HepG2 (cell line): Measurements from ENCODE around the gene SLC16A3.

Experiments
- LCORL ChIP-seq, 2 experiments: fragments of 450-650 bp in 1 of 2; sonication (generic) in 1 of 2; formaldehyde crosslinking in 1 of 2; IDR thresholded peaks; 2 replicates each; pipeline versions ENCODE4 v1.5.0 to v1.6.1; 2017 to 2020; ENCODE audit warnings: antibody characterized with exemption in 1 of 2, missing genetic modification reagents in 1 of 2
- NFE2L1 ChIP-seq: sonication (generic); formaldehyde crosslinking; IDR thresholded peaks from 2 replicates; pipeline ENCODE4 v1.4.0; 2020; ENCODE audit warnings: missing genetic modification reagents, mild to moderate bottlenecking, borderline replicate concordance
- PHF20 ChIP-seq: sonication (generic); formaldehyde crosslinking; IDR thresholded peaks from 2 replicates; pipeline ENCODE4 v1.5.0; 2020; ENCODE audit warnings: mild to moderate bottlenecking, missing genetic modification reagents
- STAG1 ChIP-seq: sonication (generic); formaldehyde crosslinking; IDR thresholded peaks from 2 replicates; pipeline ENCODE4 v1.4.0; 2020; ENCODE audit warnings: missing genetic modification reagents
- ZFP36 ChIP-seq: fragments of 150-350 bp; IDR thresholded peaks from 2 replicates; pipeline ENCODE4 v1.6.1; 2018; ENCODE audit warnings: borderline replicate concordance, low read length, low read depth; ENCODE audit not compliant: partially characterized antibody
- ZNF317 ChIP-seq: sonication (generic); formaldehyde crosslinking; IDR thresholded peaks from 2 replicates; pipeline ENCODE4 v1.5.0; 2020; ENCODE audit warnings: mild to moderate bottlenecking, missing genetic modification reagents
- TF ChIP-seq, protein P1 (sequence below), 2 experiments: IDR thresholded peaks; 2 replicates each; pipeline ENCODE4 v1.6.1; 2011 to 2012; ENCODE audit warnings: low read length in 2 of 2, borderline replicate concordance in 1 of 2, low read depth in 1 of 2, mild to moderate bottlenecking in 1 of 2, moderate library complexity in 1 of 2

- TF ChIP-seq LCORL (IDR thresholded peaks at IDR 0.05): no peak
- TF ChIP-seq LCORL (CRISPR knock-in tag; IDR thresholded peaks at IDR 0.05): no peak
- TF ChIP-seq ZFP36: no peak
- TF ChIP-seq ZNF317 (CRISPR knock-in tag): no peak
- TF ChIP-seq NFE2L1: no peak
- TF ChIP-seq, protein P1, sequence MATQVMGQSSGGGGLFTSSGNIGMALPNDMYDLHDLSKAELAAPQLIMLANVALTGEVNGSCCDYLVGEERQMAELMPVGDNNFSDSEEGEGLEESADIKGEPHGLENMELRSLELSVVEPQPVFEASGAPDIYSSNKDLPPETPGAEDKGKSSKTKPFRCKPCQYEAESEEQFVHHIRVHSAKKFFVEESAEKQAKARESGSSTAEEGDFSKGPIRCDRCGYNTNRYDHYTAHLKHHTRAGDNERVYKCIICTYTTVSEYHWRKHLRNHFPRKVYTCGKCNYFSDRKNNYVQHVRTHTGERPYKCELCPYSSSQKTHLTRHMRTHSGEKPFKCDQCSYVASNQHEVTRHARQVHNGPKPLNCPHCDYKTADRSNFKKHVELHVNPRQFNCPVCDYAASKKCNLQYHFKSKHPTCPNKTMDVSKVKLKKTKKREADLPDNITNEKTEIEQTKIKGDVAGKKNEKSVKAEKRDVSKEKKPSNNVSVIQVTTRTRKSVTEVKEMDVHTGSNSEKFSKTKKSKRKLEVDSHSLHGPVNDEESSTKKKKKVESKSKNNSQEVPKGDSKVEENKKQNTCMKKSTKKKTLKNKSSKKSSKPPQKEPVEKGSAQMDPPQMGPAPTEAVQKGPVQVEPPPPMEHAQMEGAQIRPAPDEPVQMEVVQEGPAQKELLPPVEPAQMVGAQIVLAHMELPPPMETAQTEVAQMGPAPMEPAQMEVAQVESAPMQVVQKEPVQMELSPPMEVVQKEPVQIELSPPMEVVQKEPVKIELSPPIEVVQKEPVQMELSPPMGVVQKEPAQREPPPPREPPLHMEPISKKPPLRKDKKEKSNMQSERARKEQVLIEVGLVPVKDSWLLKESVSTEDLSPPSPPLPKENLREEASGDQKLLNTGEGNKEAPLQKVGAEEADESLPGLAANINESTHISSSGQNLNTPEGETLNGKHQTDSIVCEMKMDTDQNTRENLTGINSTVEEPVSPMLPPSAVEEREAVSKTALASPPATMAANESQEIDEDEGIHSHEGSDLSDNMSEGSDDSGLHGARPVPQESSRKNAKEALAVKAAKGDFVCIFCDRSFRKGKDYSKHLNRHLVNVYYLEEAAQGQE (IDR thresholded peaks at IDR 0.05; ENCODE audit: borderline replicate concordance in 1 of 2, low read depth in 1 of 2, low read length in 2 of 2): no peak
- TF ChIP-seq STAG1: no peak
- TF ChIP-seq PHF20 (CRISPR knock-in tag): no peak
Measured at GRCh38 chr17:82232322-82232820, 3.5 kb downstream of the SLC16A3 start.
